ENCODE measurements around the gene TENM4.

DNA sequence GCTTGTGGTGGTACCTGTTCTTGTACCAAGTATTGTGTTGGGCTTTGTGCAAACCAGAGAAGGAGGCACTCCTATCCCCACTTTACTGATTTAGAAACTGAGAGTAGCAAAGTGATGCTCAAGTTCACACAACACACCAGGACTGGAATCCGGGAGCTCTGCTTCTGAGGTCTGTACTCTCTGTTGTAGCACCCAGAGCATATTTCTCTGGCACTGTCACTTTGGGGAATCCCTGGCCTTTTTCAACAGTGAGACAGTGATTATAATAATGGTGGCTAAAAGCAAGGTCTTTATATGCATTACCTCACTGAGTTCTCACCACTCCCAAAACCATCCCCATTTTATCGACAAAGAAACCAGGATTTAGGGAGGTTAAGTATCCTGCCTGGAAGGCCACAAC, 362.4 kb downstream of the TENM4 start:
- no peak for TF ChIP-seq TEAD4 (IDR thresholded peaks at IDR 0.05)
- TF ChIP-seq EGR1 (IDR thresholded peaks at IDR 0.05) = no peak
- no peak for TF ChIP-seq YY1 (IDR thresholded peaks at IDR 0.05; ENCODE audit: low read depth)
- TF ChIP-seq, protein P1, sequence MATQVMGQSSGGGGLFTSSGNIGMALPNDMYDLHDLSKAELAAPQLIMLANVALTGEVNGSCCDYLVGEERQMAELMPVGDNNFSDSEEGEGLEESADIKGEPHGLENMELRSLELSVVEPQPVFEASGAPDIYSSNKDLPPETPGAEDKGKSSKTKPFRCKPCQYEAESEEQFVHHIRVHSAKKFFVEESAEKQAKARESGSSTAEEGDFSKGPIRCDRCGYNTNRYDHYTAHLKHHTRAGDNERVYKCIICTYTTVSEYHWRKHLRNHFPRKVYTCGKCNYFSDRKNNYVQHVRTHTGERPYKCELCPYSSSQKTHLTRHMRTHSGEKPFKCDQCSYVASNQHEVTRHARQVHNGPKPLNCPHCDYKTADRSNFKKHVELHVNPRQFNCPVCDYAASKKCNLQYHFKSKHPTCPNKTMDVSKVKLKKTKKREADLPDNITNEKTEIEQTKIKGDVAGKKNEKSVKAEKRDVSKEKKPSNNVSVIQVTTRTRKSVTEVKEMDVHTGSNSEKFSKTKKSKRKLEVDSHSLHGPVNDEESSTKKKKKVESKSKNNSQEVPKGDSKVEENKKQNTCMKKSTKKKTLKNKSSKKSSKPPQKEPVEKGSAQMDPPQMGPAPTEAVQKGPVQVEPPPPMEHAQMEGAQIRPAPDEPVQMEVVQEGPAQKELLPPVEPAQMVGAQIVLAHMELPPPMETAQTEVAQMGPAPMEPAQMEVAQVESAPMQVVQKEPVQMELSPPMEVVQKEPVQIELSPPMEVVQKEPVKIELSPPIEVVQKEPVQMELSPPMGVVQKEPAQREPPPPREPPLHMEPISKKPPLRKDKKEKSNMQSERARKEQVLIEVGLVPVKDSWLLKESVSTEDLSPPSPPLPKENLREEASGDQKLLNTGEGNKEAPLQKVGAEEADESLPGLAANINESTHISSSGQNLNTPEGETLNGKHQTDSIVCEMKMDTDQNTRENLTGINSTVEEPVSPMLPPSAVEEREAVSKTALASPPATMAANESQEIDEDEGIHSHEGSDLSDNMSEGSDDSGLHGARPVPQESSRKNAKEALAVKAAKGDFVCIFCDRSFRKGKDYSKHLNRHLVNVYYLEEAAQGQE (IDR thresholded peaks at IDR 0.05; ENCODE audit: low read depth) = no peak

All from Ishikawa (cell line).